K562 (cell line): ENCODE data around the gene CC2D1A. TPM values are rescaled to one million over a fixed set of nuclear protein-coding genes. Genes with fewer than 3 reads are reported as not detected.
A peak's percentile ranks its signal among the peaks of the same experiment; 100 is the strongest.

Experiments
- CHAMP1 ChIP-seq: fragments of 450-650 bp; IDR thresholded peaks from 2 replicates; pipeline ENCODE4 v1.6.1; 2016; ENCODE audit warnings: mild to moderate bottlenecking
- DPF2 ChIP-seq: fragments of 450-650 bp; IDR thresholded peaks from 2 replicates; pipeline ENCODE4 v1.6.1; 2016
- FOXA1 ChIP-seq: fragments of 450-650 bp; IDR thresholded peaks from 2 replicates; pipeline ENCODE4 v1.6.1; 2016; ENCODE audit warnings: mild to moderate bottlenecking, borderline replicate concordance
- GTF2A2 ChIP-seq: IDR thresholded peaks from 2 replicates; pipeline ENCODE4 v1.6.1; 2016; ENCODE audit warnings: mild to moderate bottlenecking, missing genetic modification characterization, missing compliant biosample characterization
- HDAC2 ChIP-seq: fragments of 450-650 bp; IDR thresholded peaks from 2 replicates; pipeline ENCODE4 v1.6.1; 2016; ENCODE audit warnings: mild to moderate bottlenecking
- IRF9 ChIP-seq: fragments of 450-650 bp; IDR thresholded peaks from 2 replicates; pipeline ENCODE4 v1.6.1; 2016; ENCODE audit warnings: missing biosample characterization, missing genetic modification characterization
- PTRF ChIP-seq: fragments of 450-650 bp; IDR thresholded peaks from 2 replicates; pipeline ENCODE4 v1.6.1; 2016; ENCODE audit warnings: mild to moderate bottlenecking, missing genetic modification characterization, missing compliant biosample characterization
- RAD21 ChIP-seq, 2 experiments: fragments of 250-450 bp in 1 of 2; fragments of 450-650 bp in 1 of 2; sonication (Bioruptor Pico) in 1 of 2; formaldehyde crosslinking in 1 of 2; IDR thresholded peaks in 1 of 2; conservative IDR thresholded peaks in 1 of 2; 2 replicates each; pipeline versions ENCODE4 v1.4.0 to v1.8.0; 2020 to 2022; ENCODE audit warnings: mild to moderate bottlenecking in 2 of 2, moderate library complexity in 1 of 2
- RERE ChIP-seq: sonication (generic); formaldehyde crosslinking; IDR thresholded peaks from 2 replicates; pipeline ENCODE4 v1.8.0; 2023; ENCODE audit warnings: missing genetic modification reagents, mild to moderate bottlenecking, borderline replicate concordance
- SAFB2 ChIP-seq: fragments of 200-400 bp; formaldehyde crosslinking; IDR thresholded peaks from 2 replicates; pipeline ENCODE4 v1.6.1; 2018; ENCODE audit warnings: borderline replicate concordance, low read length, low read depth, moderate library complexity; ENCODE audit not compliant: severe bottlenecking
- TCF3 ChIP-seq: sonication (generic); formaldehyde crosslinking; IDR thresholded peaks from 2 replicates; pipeline ENCODE4 v1.4.0; 2020; ENCODE audit warnings: mild to moderate bottlenecking, missing genetic modification reagents
- USF1 ChIP-seq: sonication (generic); formaldehyde crosslinking; IDR thresholded peaks from 2 replicates; pipeline ENCODE4 v1.9.0; 2022; ENCODE audit warnings: mild to moderate bottlenecking, missing genetic modification reagents
- ZNF217 ChIP-seq: sonication (generic); formaldehyde crosslinking; IDR thresholded peaks from 2 replicates; pipeline ENCODE4 v1.8.0; 2022; ENCODE audit warnings: mild to moderate bottlenecking, missing genetic modification reagents
- ZNF445 ChIP-seq: fragments of 250-450 bp; sonication (Bioruptor Pico); IDR thresholded peaks from 2 replicates; pipeline ENCODE4 v1.4.0; 2020; ENCODE audit warnings: low read depth, mild to moderate bottlenecking, moderate library complexity
- ZNF592 ChIP-seq: fragments of 450-650 bp; IDR thresholded peaks from 2 replicates; pipeline ENCODE4 v1.6.1; 2017; ENCODE audit warnings: antibody characterized with exemption, mild to moderate bottlenecking
- polyA plus RNA-seq, 8 experiments: library from polyadenylated mRNA; depleted of rRNA in 4 of 8; stranded (reverse) in 5 of 8; unstranded in 3 of 8; fragments of >200 nt; fragmentation: Nextera tagmentation in 2 of 8; fragmentation: Illumina TruSeq in 1 of 8; extraction: Ambion mirVana in 2 of 8; extraction: Trizol in 1 of 8; gene quantifications; 2 replicates each; pipeline versions ENCODE4 v1.2.1 to v1.2.3, GENCODE V29; 2011 to 2014; ENCODE audit warnings: inconsistent platforms in 1 of 8, missing spikeins in 1 of 8
- total RNA-seq, 7 experiments: library from RNA; depleted of rRNA in 6 of 7; stranded (reverse); fragments of >200 nt in 6 of 7; fragmentation: Illumina TruSeq in 2 of 7; extraction: Trizol in 2 of 7; gene quantifications; 2 replicates each; pipeline versions ENCODE4 v1.2.1 to v1.2.3, GENCODE V29; 2011 to 2021; ENCODE audit warnings: low replicate concordance in 1 of 7

Gene CC2D1A
- total and polyA plus RNA-seq, 9 of the 15 experiments (the other 6 are each of a cell fraction or from before 2014, with no cell fraction given): 0.32 to 31.0 (median 12.9) TPM

- TF ChIP-seq USF1 (CRISPR knock-in tag) (no peak), IRF9 (no peak), HDAC2 (no peak), ZNF217 (CRISPR knock-in tag) (no peak), RERE (CRISPR knock-in tag) (no peak), FOXA1 (no peak), TCF3 (CRISPR knock-in tag) (no peak), ZNF445 (no peak), ZNF592 (no peak), DPF2 (peak; percentile 59), CHAMP1 (no peak), PTRF (tag) (no peak), RAD21 (CRISPR knock-in tag; conservative IDR thresholded peaks at IDR 0.05 in 1 of 2, IDR thresholded peaks at IDR 0.05 in 1 of 2) (no peak), GTF2A2 (no peak), SAFB2 (no peak)
Measured at GRCh38 chr19:13856497-13856896, 49.5 kb upstream of the CC2D1A start (continued).
